Stimulated activated CD8-positive, alpha-beta memory T cell treated with anti-CD3 and anti-CD28 coated beads, Interleukin-7, amount 100 ng/mL, for 1 hour (primary cell): ENCODE results near the gene PDK4.
"Not testable (repeated sequence)": the region's sequence is repeated elsewhere in the genome, so short reads cannot be mapped to it uniquely, and the experiment has no call there.

ENCODE experiments used
- DNase-seq, 2 donors: peaks; one replicate each; pipeline ENCODE4 v3.0.0-alpha.2; 2020; ENCODE audit warnings: low read depth in 2 of 2

PDK4 gene

GRCh38 chr7:95604811-95605210 lies 8.5 kb upstream of the PDK4 start:
- not testable (repeated sequence) for DNase-seq

- DNase-seq, result not testable (repeated sequence)
Measured at GRCh38 chr7:95604397-95604796, 8.1 kb upstream of the PDK4 start.

GRCh38 chr7:95602421-95602820 lies 6.1 kb upstream of the PDK4 start:
- no peak for DNase-seq

- DNase-seq, result no peak
Measured at GRCh38 chr7:95601316-95601715, 5.0 kb upstream of the PDK4 start.

GRCh38 chr7:95599069-95599468 lies 2.8 kb upstream of the PDK4 start:
- no peak for DNase-seq

GRCh38 chr7:95598511-95598910 lies 2.2 kb upstream of the PDK4 start:
- DNase-seq, result no peak

GRCh38 chr7:95595746-95596197 lies 544 bp downstream of the PDK4 start:
- DNase-seq, result no peak

GRCh38 chr7:95594185-95594584 lies 2.1 kb downstream of the PDK4 start:
- no peak for DNase-seq

GRCh38 chr7:95593343-95593742 lies 3.0 kb downstream of the PDK4 start:
- DNase-seq, result no peak

GRCh38 chr7:95592570-95592969 lies 3.7 kb downstream of the PDK4 start:
- DNase-seq, result no peak

- DNase-seq, result no peak
Measured at GRCh38 chr7:95590387-95591248, 5.7 kb downstream of the PDK4 start.

GRCh38 chr7:95589766-95590165 lies 6.5 kb downstream of the PDK4 start:
- DNase-seq, result no peak

GRCh38 chr7:95589031-95589430 lies 7.3 kb downstream of the PDK4 start:
- no peak for DNase-seq

GRCh38 chr7:95586951-95587301 lies 9.4 kb downstream of the PDK4 start:
- DNase-seq, result no peak

GRCh38 chr7:95585426-95585789 lies 10.9 kb downstream of the PDK4 start:
- no peak for DNase-seq

GRCh38 chr7:95584769-95585425 lies 11.4 kb downstream of the PDK4 start:
- DNase-seq, result no peak

- no peak for DNase-seq
Measured at GRCh38 chr7:95583834-95584621, 12.3 kb downstream of the PDK4 start.

- no peak for DNase-seq
Measured at GRCh38 chr7:95582578-95583293, 13.6 kb downstream of the PDK4 start.

GRCh38 chr7:95581467-95581866 lies 14.8 kb downstream of the PDK4 start:
- DNase-seq, result no peak

GRCh38 chr7:95579318-95579717 lies 17.0 kb downstream of the PDK4 start:
- no peak for DNase-seq

- no peak for DNase-seq
Measured at GRCh38 chr7:95578299-95578855, 17.9 kb downstream of the PDK4 start.

GRCh38 chr7:95577137-95577536 lies 19.2 kb downstream of the PDK4 start:
- DNase-seq, result no peak
